Measurements from ENCODE around the gene SLC12A1.
"Not testable (repeated sequence)": the region's sequence is repeated elsewhere in the genome, so short reads cannot be mapped to it uniquely, and the experiment has no call there.

SLC12A1 gene

DNA sequence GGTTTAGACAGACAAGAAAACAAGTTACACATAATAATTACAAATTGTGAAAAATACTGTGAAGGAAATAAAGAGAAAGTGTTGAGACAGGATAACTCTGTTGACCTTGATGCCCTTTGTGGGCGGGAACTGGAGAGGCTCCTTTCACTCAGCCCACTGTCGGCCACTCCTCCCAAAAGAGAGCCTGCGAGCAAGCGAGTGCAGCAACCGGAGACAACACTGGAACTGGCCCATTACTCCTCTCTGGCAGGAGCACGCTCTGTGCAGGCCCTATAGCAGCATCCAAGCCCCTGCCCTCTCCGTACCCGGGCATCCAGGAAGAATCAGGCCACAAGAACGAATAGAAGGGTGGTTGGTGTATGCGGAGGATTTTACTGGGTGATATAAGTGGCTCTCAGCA, 108.9 kb downstream of the SLC12A1 start:
- no peak for DNase-seq

DNA sequence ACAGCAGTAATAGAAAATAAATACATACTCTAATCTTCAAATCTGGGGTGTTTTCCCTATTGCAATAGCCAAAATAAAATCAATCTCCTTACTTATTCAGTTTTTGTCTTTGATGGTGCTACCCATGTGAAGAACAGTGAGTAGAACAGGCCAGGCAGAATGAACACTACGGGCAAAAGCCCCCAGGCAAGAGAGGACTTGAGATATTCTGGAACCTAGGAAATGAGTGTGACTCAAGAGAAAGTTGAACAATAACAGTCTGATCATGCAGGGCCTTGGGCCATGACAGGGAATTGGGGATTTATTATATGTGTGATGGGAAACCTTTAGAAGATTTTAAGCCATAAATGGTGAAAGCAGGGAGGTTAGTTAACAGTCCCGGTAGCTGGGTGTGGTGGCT, 111.1 kb downstream of the SLC12A1 start:
- no peak for DNase-seq

DNA sequence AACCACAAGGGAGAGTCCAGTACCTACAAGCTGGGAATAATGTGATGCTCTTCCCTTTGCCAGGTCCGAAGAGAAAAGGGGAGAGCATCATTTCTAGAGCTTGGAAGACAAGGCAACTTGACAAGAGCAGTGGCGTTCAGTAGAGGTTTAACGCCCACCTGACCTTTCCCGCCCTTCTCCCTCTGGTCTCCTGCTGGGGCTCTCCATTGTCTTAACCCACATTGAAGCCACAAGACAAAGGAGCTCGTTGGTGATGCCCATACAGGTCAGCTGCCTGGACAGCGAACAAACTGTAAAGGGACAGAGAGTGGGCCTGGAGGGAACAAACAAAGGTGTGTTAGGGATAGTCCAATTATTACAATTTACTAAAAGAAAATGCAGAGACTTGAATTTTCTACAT, 112.0 kb downstream of the SLC12A1 start:
- no peak for DNase-seq

DNA sequence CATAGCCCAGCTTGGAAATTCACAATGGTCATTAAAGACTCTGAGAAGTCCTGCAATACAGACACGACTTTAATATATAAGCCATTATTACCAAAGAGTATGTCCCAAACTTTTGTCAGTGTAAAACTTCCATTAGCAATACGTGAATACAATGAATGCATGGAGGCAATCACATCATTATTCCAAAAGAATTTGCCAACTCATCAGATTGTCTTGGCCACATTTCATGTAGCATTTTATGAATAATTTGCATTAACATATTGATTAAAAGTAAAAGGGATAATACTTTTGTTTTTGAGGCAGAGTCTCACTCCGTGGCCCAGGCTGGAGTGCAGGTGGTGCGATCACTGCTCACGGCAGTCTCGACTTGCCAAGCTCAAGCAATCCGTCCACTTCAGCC, 117.2 kb downstream of the SLC12A1 start:
- DNase-seq: no peak

DNA sequence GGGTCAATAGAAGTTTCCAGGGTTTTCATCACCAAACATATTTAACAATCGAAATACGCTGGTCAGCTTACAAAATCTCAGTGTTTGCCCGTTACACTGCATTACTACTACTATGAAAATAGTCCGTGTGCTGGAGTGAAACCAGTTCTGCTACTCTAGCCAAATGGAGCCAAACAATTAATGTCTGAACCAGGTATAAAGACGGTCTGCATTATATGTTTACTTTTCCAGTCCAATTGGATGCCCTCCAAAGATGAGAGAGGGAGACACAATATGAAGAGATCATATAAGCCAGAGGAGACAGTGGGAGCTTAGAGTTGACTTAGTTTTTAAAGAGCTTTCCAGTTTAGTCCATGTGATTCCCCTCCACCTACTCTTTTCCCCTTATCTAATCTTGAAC, 118.8 kb downstream of the SLC12A1 start:
- no peak for DNase-seq

DNA sequence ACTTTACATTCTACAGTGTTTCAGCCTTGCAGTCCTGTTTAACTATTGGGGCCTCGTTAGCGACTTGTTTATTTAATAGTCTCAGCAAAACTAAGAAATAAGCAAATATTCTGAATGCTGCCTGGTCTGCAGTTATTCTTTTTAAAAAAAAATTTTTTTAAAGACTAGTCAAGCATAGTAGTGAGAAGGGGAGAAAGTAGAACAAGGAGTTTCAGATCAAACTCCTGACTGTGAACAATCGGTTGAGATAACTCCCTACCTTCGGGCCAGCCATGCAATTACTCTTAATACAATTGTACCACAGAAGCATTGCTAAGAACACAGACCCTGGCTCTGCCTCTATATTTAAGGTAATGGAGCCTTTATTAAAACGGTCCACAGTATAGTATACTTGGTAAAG, 119.3 kb downstream of the SLC12A1 start:
- no peak for DNase-seq

DNA sequence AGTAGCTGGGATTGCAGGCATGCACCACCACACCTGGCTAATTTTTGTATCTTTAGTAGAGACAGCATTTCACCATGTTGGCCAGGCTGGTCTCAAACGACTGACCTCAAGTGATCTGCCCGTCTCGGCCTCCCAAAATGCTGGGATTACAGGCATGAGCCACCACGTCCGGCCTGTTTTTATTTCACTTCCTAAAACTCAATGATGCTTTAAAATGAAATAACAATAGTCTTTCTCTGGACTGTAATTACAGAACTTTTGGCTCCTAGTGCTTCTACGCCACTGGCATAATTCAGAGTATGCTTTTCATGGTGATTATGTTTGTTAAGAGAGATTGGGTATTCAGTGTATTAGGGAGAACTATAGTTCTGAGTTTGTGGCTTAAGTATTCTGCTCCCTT, 120.1 kb downstream of the SLC12A1 start:
- not testable (repeated sequence) for DNase-seq

DNA sequence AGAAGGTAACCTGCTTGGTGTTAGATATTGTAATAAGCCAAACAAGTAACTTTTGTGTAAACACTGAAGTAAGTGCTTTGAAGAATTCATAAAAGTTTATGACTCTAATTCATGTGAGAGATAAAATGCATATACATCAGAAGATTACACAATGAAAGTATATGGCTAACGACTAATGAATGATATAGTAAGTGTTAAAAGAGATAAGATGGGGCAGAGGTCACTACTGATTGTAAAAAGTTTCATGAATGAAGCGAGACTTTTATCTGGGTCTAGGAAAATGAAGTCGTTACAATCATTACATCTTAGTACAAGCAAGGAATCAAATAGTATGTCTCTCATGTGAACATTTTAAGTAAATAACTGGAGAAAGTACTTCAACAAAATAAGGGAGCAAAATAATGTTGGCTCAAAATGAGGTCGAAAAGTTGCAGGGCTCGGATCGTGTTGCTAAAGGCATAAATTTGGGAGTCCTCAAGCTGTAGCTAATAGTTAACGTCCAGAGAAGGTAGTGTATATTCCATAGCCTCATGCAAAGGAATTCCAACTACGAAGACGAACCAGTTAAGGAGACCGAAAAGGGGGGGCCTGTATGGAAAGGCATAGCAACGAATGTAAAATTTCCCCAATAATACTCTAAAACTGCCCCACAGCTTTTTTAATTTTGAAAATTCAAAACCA, 124.1 kb downstream of the SLC12A1 start:
- DNase-seq: no peak

DNA sequence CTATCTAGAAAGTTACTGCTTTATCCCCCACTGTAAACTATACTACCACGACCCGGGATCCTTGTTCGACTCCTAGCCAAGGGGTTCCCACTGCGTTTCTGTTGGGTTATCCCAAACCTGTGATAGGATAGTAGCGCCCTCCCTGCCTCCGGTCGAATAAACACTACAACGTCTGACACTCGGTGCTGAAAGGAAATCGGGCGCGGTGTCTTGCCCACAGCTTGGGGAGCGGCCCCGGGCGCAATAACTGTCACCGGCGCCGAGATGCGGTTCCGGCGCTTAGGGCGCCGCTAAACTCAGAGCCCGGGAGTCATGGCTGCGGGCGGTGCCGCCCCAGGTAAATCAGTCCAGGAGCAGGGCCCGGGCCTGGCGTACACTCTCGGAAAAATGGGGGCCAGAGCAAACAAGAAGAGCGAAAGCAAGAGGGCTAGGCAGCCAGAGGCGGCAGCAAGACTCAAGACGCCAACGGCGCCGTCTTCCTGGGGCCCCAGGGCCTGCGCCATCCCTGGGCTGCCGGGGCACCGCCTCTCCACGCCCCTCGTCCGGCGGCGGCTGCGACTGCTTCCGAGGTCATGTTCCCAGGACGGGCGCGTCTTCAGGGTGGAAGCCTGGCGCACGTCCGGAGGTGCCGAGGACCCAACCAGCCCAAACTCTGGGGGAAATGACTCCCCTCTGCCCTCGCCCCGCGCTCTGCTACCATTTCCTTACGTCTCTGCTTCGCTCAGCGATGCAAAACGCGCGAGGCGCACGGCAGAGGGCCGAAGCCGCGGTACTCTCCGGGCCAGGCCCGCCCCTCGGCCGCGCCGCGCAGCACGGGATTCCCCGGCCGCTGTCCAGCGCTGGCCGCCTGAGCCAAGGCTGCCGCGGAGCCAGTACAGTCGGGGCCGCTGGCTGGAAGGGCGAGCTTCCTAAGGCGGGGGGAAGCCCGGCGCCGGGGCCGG, 125.0 kb downstream of the SLC12A1 start, which contains the start of gene DUT:
Gene DUT (plus strand): TSS at position 575 of the 941 bp plus-strand sequence. CDS start 87 bp downstream, at position 662.
- DNase-seq: peak; percentile 93

DNA sequence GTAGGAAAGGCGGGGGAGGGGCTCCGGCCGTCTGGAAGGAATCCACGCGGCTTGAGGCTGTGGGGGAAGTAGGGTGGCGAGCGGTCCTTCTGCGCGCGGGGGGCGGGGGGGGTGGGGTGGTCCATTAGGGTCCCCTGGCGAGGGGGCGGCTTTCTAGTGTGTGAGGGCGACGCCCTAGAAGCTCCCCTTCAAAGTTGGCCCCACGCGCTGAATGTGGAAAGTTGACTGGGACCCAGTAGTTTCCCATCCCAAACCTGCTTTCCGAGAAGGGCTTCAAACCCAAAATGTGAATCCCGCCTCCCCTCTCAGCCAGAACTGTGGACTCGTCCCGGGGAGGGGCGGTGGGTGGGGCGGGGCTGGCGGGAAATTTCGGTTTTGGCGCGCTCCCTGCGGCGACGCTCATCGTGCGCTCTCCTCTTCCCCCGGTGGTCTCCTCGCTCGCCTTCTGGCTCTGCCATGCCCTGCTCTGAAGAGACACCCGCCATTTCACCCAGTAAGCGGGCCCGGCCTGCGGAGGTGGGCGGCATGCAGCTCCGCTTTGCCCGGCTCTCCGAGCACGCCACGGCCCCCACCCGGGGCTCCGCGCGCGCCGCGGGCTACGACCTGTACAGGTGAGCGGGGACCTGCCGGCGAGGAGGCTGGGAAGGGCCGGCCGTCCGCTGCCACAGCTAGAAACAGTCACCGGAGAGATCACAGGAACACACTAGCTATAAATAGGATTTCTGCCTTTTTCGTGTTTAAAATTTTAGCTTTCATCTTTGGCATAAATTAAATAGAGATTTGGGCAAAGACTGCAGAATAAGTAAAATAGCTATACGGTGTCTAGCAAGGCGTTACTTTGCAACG, 125.9 kb downstream of the SLC12A1 start:
- DNase-seq: no peak

DNA sequence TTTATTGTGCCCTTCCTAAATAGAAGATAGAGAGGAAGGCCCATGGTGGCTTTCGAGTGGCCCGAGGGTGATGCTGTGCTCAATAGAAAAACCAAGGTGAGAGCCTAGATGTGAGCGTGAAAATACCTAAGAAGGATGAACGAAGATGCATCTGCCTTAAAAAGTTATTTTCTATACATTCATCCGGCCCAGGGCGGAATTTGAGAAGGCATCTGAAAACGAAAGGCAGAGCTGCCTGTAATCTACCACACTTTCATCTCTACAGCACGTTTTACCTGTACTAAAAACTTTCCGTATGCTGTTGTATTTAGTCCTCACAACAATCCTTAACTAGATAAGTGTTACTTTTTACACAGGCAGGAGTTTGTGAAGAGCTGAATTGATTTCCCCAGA, 126.5 kb downstream of the SLC12A1 start:
- DNase-seq: peak; percentile 62

DNA sequence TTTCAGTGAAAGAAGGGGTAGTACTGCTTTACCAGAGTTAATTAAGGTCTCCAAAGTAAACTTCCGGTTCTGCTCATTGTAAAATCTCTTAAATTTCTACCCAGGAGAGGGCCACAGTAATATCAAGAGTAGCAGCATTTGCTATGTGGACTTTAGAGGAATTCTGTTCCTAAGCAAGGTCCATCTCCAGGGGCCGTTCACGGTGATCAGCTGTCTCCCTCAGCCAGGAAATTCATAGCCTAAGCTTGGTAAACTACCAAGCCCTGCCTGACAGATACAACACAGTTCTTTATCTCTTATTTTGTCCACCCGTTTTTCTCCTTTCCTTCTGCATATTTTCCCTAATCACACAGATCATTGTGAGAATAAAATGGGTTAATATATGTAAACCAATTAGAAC, 127.4 kb downstream of the SLC12A1 start:
- no peak for DNase-seq

DNA sequence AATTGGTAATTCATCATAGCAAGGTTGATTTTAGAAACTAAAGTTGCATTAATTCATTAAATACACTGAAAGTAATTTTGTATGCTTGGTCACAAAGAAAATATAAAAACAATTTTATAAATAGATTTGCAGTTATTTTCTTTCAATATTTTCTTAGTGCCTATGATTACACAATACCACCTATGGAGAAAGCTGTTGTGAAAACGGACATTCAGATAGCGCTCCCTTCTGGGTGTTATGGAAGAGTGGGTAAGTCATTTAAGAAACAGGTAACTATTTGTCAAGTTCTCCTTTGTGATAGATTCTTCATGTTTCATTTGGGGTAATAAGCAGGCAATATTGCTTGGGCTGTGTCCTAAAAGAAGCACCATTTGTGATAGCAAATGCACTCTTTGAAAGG, 128.2 kb downstream of the SLC12A1 start:
- DNase-seq: no peak

DNA sequence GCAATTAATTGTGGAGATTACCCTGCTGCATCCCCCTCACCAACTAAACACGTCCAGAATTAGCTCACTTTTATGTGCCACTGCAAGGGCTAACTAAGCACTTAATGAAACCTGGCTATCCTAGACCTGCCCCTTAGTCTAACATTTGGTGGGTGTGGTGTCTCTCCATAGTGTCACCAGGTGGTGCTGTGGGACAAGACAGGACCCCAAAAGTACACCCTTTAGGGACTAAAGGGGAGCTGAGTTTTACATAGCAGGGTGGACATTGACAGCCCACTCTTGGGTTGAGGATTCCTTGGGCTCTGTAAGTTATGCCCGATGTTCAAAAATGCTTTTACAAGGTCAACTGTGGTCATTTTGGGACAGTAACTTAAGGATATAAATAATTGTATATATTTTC, 130.8 kb downstream of the SLC12A1 start:
- DNase-seq: no peak

DNA sequence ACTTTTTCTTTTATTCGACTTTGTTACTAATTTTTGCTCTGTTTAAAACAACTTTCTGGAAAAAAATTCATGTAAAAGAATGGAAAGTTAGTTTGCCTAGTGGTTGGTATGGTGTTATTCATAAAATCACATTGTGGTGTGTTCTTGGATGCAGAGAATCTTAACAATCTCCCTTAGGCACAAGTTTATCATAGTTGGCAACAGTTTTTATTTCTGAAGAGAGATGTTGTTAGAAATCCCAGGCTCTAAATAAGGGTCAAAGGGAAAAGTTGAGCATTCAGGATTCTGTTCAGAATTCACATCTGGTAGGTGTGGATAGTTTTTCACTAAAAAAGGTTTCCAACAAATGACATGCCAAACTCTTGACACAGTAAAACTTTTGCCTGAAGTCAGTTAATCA, 131.5 kb downstream of the SLC12A1 start:
- DNase-seq: no peak

DNA sequence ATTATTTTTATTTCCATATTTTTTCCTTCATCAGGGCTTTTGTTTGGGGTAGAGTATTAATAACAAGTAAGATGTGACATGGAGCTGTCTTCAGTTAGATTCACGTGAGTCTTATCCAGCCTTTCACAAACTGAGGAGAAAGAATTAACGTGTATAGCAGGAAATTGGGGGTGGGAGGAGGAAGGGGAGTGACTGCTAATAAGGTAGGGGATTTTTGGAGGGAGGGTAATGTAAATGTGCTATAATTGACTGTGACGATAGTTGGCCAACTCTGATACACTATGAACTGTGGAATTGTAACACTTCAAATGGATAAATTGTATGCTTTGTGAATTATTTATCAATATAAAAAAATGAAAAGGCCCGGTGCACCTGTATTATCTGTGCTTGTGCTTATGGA, 134.0 kb downstream of the SLC12A1 start:
- DNase-seq: no peak

DNA sequence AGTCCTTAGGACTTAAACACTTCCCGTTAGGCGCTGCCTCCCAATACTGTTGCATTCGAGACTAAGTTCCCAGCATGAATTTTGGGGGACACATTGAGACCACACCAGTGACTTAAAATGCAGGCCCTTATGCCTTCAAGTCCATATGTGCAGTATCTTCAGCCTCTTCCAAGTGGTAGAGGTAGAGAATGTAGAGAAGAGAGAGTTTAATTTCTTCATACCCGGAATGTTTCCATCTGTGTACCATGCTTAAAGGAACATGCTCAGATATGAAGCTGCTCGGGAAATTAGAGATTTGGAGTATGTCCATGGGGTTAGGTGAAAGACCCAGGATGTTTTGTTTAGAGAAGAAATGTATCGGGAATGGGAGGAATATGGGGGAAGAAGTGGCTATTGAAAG, 137.8 kb downstream of the SLC12A1 start:
- DNase-seq: no peak

DNA sequence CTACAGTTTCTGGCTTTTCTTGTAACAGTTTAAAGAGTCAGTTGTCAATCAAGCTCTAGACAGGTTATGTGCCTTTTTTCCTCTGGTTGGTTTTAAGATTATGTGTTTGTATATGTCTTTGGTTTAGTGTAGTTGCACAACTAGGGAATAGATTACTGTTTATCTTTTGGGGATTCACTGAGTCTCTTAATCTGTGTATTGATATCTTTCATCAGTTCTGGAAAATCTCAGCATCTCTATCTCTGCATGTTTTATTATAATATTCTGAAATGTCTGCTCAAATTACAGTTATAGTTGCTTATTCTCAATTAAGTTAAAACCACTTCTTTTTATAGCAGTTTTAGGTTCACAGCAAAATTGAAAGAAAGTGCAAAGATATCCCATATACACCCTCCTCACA, 139.4 kb downstream of the SLC12A1 start:
- DNase-seq: no peak

DNA sequence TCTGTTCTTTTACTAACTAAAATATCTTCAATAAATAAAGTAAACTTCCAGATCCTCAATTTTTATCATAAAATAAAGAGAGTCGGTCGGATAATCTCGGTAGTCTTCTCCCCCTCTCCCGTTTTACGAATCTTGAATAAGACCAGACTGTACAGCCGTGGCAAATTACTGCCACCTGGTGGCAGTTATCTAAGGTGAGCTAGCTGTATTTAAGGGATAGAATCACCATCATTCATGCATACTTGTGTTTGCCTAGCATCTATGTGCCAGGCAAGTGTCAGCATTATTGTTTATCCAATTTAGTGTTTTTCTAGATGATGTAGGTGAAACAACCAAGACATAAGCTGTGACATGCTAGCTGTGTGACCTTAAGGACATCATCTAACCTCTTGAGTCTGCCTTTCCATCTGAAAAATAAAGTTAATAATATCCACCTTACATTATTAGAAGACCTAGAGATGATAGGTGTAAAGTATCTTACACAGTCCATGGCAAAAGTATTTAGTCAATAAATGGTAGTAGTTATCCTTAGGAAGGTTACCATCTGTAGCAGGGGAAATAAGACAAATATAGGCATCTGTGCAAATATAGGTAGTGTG, 146.5 kb downstream of the SLC12A1 start:
- DNase-seq: no peak

All from activated CD8-positive, alpha-beta memory T cell treated with anti-CD3 and anti-CD28 coated beads for 24 hours (primary cell).